GM10248 (cell line): ENCODE results near the gene CLDN18.

ENCODE experiments used
- CTCF ChIA-PET: fragments of 300-600 bp; sonication (Branson Sonifier 250); formaldehyde crosslinking; extraction: SDS; loops from one replicate; lab custom pipeline; 2021; ENCODE audit warnings: antibody characterized with exemption; lab: Yijun Ruan, JAX
- POLR2A ChIA-PET: fragments of 350-650 bp; sonication (Branson Sonifier 250); formaldehyde crosslinking; extraction: SDS; loops from one replicate; lab custom pipeline; 2020; ENCODE audit warnings: antibody characterized with exemption; lab: Yijun Ruan, JAX
- DNase-seq: peaks from one replicate; pipeline ENCODE4 v3.0.0; 2012; ENCODE audit errors: extremely low spot score
- TF ChIP-seq, protein P1 (sequence below): IDR thresholded peaks from 2 replicates; pipeline ENCODE4 v1.5.1; 2012; ENCODE audit warnings: mild to moderate bottlenecking, low read depth; ENCODE audit errors: extremely low read depth, missing control alignments, control extremely low read depth

CLDN18 gene

DNA sequence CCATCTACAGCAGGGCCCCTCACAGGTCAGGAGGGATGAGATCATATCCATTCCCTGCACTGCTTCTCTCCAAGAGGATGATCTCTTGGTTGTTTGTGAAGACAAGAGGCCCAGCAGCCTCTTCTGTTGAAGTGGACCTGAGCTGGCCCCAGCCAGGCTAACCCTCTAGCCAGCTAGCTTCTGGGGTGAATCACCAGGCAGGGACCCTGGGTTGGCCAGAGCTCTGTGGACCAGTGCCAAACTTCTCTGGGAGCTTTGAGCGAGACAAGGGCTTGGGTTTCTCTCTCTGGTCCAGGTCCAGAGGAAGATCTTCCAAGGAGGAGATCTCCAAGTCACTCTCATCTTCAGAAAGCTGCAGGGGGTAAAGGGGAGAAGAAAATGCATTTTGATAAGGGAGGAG is 52.7 kb downstream of the CLDN18 start:
- TF ChIP-seq, protein P1, sequence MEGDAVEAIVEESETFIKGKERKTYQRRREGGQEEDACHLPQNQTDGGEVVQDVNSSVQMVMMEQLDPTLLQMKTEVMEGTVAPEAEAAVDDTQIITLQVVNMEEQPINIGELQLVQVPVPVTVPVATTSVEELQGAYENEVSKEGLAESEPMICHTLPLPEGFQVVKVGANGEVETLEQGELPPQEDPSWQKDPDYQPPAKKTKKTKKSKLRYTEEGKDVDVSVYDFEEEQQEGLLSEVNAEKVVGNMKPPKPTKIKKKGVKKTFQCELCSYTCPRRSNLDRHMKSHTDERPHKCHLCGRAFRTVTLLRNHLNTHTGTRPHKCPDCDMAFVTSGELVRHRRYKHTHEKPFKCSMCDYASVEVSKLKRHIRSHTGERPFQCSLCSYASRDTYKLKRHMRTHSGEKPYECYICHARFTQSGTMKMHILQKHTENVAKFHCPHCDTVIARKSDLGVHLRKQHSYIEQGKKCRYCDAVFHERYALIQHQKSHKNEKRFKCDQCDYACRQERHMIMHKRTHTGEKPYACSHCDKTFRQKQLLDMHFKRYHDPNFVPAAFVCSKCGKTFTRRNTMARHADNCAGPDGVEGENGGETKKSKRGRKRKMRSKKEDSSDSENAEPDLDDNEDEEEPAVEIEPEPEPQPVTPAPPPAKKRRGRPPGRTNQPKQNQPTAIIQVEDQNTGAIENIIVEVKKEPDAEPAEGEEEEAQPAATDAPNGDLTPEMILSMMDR, result no peak
- DNase-seq, result no peak
- ChIA-PET POLR2A (no interaction called here), CTCF (interaction anchor here (1.1 to 1.8 kb wide), 4 partner anchors 8 to 56 kb away, joined by 3 to 11 read pairs (median 6); no protein-coding TSS in a partner anchor)

DNA sequence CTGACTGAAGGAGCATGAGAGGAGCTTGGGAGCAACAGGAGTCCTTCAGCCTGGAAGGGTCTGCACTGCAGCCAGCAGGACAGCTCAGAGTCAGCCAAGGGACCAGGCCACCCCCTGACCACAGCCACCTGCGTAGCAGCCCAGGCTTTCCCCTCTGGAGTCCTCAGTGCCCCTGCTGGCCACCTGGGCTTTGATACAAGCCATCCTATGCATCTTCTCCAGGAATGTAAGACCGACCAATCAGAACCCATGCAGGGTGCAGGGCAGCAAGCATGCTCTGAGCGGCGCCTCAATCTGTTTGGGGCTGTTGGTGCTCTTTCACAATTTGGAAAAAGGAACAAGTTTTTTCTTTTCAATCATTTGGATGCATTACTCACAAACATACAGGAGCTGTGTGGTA is 53.5 kb downstream of the CLDN18 start:
- no peak for DNase-seq
- ChIA-PET CTCF (interaction anchor here (0.9 to 2.4 kb wide), 9 partner anchors 9 to 531 kb away, joined by 3 to 11 read pairs (median 4); partner anchors contain the start of gene CEP70), POLR2A (no interaction called here)
- TF ChIP-seq, protein P1, result no peak

DNA sequence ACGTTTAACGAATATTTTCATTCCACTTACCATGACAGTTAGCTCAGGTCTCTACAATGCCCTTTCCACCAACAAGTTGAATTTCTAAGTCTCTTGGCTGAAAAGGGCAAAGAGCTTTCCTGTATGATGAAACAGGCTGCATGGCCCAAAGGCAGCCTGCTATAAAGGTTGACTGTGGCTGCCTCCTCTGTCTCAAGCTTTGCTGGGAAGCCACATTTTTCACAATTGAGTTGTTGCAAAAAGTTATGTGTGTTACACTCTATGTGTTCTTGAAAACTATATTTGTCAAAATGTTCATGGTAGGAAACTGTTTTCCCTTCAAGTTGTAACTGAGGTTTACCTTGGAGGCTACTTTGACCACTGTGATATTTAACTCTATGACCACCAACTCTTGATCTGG is 56.0 kb downstream of the CLDN18 start:
- no peak for DNase-seq
- TF ChIP-seq, protein P1, result no peak
- ChIA-PET POLR2A (no interaction called here), CTCF (interaction anchor here (1.0 to 5.6 kb wide), 10 partner anchors 13 to 957 kb away, joined by 3 to 68 read pairs (median 4); no protein-coding TSS in a partner anchor)

DNA sequence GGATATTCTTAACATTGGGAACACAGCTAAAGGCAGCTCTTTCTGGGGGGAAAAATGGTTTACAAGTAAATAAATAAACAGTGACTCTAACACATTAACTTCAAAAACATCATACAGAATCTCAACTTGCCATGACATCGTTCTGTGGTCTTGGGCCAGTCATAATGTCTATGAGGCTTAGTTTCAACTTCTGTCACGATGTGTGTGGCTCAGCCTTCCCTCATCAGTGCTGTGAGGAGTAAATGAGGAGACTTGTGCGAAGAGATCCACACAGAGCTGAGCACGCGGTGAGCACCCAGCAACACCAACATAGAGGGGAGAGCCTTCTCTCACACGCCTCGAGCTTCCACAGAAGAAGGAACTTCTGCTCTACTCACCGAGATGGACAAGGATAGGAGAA is 56.4 kb downstream of the CLDN18 start:
- POLR2A ChIA-PET, result no interaction called here
- CTCF ChIA-PET, result interaction anchor here (0.7 to 5.6 kb wide), 13 partner anchors 9 to 958 kb away, joined by 3 to 68 read pairs (median 4); partner anchors contain the start of gene ARMC8
- DNase-seq, result peak; percentile 50
- TF ChIP-seq, protein P1, result no peak

DNA sequence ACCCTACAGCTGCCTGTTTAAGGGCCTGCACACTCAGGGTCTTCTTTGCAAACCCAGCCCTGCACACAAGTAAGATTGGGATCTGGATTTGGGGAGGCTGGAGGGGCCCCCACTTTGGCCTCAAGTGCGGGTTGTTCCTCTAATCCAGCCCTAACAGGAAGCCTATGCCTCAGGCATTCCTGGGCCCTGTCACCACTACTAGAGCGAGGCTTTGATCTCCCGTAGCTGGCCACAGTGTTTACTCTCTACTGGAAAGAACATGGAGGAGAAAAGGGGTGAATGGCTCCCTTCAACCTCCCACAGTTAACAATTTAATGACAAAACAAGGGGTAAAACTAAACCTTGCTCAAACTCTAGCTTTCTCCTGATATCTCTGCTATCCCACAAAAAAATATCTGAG is 57.0 kb downstream of the CLDN18 start:
- TF ChIP-seq, protein P1, result no peak
- CTCF ChIA-PET, result interaction anchor here (0.7 to 5.6 kb wide), 16 partner anchors 9 to 1314 kb away, joined by 3 to 68 read pairs (median 4); partner anchors contain the start of gene ARMC8
- POLR2A ChIA-PET, result no interaction called here
- DNase-seq, result no peak

DNA sequence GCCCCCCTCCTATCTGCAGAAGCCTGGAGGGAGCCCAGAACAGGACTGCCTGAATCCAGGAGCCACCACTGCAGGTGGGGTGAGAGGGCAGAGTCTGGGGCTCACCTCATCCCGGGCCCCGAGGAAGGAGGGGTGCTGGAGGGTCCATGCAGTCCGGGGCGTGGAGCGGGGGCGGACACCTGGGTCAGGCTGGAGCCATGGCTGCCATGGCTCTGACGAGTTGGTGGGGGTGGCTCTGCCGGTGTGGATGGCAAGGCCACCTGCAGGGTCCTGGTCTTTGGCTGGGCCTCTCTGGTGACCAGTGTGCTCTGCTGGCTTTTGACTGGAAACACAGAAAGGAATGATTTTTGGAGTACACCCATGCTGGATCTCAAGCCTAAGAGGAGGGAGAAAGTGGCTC is 58.1 kb downstream of the CLDN18 start:
- CTCF ChIA-PET, result interaction anchor here (0.6 to 5.6 kb wide), 13 partner anchors 9 to 848 kb away, joined by 3 to 68 read pairs (median 4); partner anchors contain the start of gene ARMC8
- POLR2A ChIA-PET, result no interaction called here
- DNase-seq, result no peak
- TF ChIP-seq, protein P1, result no peak
